Upper lobe of left lung (tissue), 4 donors: ENCODE data around the gene RNF125.

Experiments used
- EP300 ChIP-seq, 4 donors: sonication (generic); formaldehyde crosslinking; IDR thresholded peaks; one replicate each; pipeline ENCODE4 v1.5.1; 2017; ENCODE audit warnings: antibody characterized with exemption in 4 of 4, control low read depth in 2 of 4
- POLR2A ChIP-seq, 4 donors: fragments of 450-650 bp; IDR thresholded peaks; one replicate each; pipeline ENCODE4 v1.5.1; 2016 to 2017; ENCODE audit warnings: antibody characterized with exemption in 4 of 4, mild to moderate bottlenecking in 2 of 4
- POLR2AphosphoS5 ChIP-seq, 2 donors: sonication (generic); formaldehyde crosslinking; IDR thresholded peaks; one replicate each; pipeline ENCODE4 v1.5.1; 2017; ENCODE audit warnings: antibody characterized with exemption in 2 of 2
- TF ChIP-seq, protein P1 (sequence below), 6 experiments: fragments of 450-650 bp in 4 of 6; fragments of 200-600 bp in 2 of 6; sonication (generic) in 2 of 6; IDR thresholded peaks; one replicate each; pipeline ENCODE4 v1.5.1; 2016 to 2019; ENCODE audit warnings: antibody characterized with exemption in 6 of 6

DNA sequence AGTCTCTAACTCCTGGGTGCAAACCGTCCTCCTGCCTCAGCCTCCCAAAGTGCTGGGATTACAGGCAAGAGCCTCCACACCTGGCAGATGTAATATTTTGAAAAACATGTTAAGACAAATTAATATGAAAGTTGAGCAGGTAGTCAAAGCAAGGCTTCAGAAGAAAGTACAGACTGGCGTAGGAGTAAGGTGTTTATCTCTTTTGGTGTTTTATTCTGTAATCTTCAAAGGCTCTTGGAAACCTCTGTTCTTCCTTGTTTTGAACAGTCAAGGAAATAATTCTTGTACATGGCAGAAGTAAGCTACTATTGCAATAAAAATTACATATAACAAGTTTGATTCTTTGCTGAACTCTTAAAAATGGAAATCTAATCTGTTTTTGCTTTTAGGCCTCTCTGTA, 78.3 kb downstream of the RNF125 start:
- TF ChIP-seq, protein P1, sequence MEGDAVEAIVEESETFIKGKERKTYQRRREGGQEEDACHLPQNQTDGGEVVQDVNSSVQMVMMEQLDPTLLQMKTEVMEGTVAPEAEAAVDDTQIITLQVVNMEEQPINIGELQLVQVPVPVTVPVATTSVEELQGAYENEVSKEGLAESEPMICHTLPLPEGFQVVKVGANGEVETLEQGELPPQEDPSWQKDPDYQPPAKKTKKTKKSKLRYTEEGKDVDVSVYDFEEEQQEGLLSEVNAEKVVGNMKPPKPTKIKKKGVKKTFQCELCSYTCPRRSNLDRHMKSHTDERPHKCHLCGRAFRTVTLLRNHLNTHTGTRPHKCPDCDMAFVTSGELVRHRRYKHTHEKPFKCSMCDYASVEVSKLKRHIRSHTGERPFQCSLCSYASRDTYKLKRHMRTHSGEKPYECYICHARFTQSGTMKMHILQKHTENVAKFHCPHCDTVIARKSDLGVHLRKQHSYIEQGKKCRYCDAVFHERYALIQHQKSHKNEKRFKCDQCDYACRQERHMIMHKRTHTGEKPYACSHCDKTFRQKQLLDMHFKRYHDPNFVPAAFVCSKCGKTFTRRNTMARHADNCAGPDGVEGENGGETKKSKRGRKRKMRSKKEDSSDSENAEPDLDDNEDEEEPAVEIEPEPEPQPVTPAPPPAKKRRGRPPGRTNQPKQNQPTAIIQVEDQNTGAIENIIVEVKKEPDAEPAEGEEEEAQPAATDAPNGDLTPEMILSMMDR (IDR thresholded peaks at IDR 0.05): no peak
- TF ChIP-seq EP300 (IDR thresholded peaks at IDR 0.05): no peak
- TF ChIP-seq POLR2A (IDR thresholded peaks at IDR 0.05): no peak
- TF ChIP-seq POLR2AphosphoS5 (IDR thresholded peaks at IDR 0.05): no peak
